Hepatocyte (in vitro differentiated cells): ENCODE results near the gene LSM12. TPM values are rescaled to one million over a fixed set of nuclear protein-coding genes. Genes with fewer than 3 reads are reported as not detected.

ENCODE experiments used
- DNase-seq: peaks from one replicate; pipeline ENCODE4 v3.0.0-alpha.2; 2016; ENCODE audit warnings: low spot score
- H2AFZ ChIP-seq: fragments of 200-600 bp; sonication (generic); 2 replicates; pipeline ENCODE4 v1.6.0; 2016; ENCODE audit warnings: antibody characterized with exemption, mild to moderate bottlenecking
- H3K27ac ChIP-seq: fragments of 200-600 bp; sonication (generic); 2 replicates; pipeline ENCODE4 v1.5.1; 2016; ENCODE audit warnings: mild to moderate bottlenecking
- H3K27me3 ChIP-seq: fragments of 200-600 bp; sonication (generic); 2 replicates; pipeline ENCODE4 v1.6.1; 2016
- H3K36me3 ChIP-seq: fragments of 200-600 bp; sonication (generic); replicated peaks from 2 replicates; pipeline ENCODE4 v1.5.1; 2016; ENCODE audit warnings: low read depth; ENCODE audit not compliant: insufficient read depth
- H3K4me1 ChIP-seq: fragments of 200-600 bp; sonication (generic); 2 replicates; pipeline ENCODE4 v1.5.1; 2016; ENCODE audit warnings: mild to moderate bottlenecking, moderate library complexity; ENCODE audit not compliant: insufficient read depth
- H3K4me2 ChIP-seq: fragments of 200-600 bp; sonication (generic); 2 replicates; pipeline ENCODE4 v1.6.0; 2016
- H3K4me3 ChIP-seq: fragments of 200-600 bp; sonication (generic); 2 replicates; pipeline ENCODE4 v1.5.1; 2016; ENCODE audit warnings: mild to moderate bottlenecking
- H3K79me2 ChIP-seq: fragments of 200-600 bp; sonication (generic); 2 replicates; pipeline ENCODE4 v1.6.0; 2017; ENCODE audit warnings: mild to moderate bottlenecking
- H3K9me2 ChIP-seq: fragments of 200-600 bp; sonication (generic); replicated peaks from 2 replicates; pipeline ENCODE4 v1.6.0; 2017; ENCODE audit warnings: mild to moderate bottlenecking; ENCODE audit not compliant: insufficient read depth
- H3K9me3 ChIP-seq: fragments of 200-600 bp; sonication (generic); 2 replicates; pipeline ENCODE4 v1.5.1; 2016; ENCODE audit warnings: low read depth, mild to moderate bottlenecking
- H4K20me1 ChIP-seq: fragments of 200-600 bp; sonication (generic); 2 replicates; pipeline ENCODE4 v1.6.0; 2016; ENCODE audit warnings: mild to moderate bottlenecking; ENCODE audit not compliant: insufficient read depth, poor library complexity, severe bottlenecking
- EZH2 ChIP-seq: fragments of 200-600 bp; sonication (generic); IDR thresholded peaks from 2 replicates; pipeline ENCODE4 v1.6.1; 2016; ENCODE audit warnings: antibody characterized with exemption, mild to moderate bottlenecking, borderline replicate concordance
- EZH2phosphoT487 ChIP-seq: fragments of 200-600 bp; sonication (generic); IDR thresholded peaks from one replicate; pipeline ENCODE4 v1.6.1; 2018; ENCODE audit warnings: antibody characterized with exemption, mild to moderate bottlenecking, low read depth, moderate library complexity; ENCODE audit not compliant: unreplicated experiment, severe bottlenecking
- WGBS: methylation state at CpG from one replicate; pipeline ENCODE4 v1.1.6; 2016; ENCODE audit warnings: low lambda C conversion rate; ENCODE audit errors: missing lambda C conversion rate; 5-methylcytosine and 5-hydroxymethylcytosine counted together
- polyA plus RNA-seq: library from polyadenylated mRNA; unstranded; fragments of >200 nt; fragmentation: Nextera tagmentation; extraction: Ambion mirVana; gene quantifications from 2 replicates; pipeline ENCODE4 v1.2.1, GENCODE V29; 2016
- total RNA-seq: library from RNA; depleted of rRNA; stranded (reverse); fragments of >200 nt; gene quantifications from 2 replicates; pipeline ENCODE4 v1.2.3, GENCODE V29; 2014
- TF ChIP-seq, protein P1 (sequence below): fragments of 200-600 bp; sonication (generic); IDR thresholded peaks from 2 replicates; pipeline ENCODE4 v1.5.1; 2016; ENCODE audit warnings: antibody characterized with exemption, mild to moderate bottlenecking; ENCODE audit not compliant: poor library complexity

The LSM12 gene
- total and polyA plus RNA-seq, 2 experiments from 2014 or later: 40.4 to 44.5 TPM

DNA sequence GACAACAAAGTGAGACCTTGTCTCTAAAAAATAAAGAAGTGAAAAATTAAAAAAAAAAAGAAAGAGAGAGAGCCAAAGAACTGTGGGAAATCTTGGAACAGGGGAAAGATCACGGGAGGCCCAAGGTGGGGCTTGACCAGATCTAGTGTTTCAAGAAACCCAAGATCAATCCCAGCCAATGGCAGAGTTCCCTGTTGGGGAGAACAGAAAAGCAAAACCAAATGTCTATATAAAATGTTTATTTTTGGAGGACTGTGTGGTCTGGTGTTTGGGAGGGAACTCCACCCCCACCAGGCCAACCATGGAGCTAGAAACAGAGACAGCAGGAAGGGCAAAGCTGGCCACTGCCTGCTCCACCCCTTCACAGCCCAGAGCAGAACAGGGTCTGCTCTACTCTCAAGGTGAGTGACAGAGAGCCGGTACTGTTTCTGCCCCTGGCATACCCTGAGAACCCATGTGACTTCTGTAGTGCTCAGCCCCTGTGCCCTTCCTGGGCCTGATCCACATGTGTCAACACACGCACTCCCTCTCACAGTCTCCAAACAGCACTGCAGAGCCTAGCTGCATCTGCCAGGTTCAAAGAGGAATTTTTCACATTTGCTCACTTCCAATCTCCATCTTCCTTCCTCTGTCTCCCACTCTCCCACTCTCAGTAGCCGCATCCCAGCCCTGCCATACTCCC is 55.4 kb downstream of the LSM12 start:
- Histone ChIP-seq H3K27me3 (peaks cover 2% of the 10 kb centered on the region), H3K9me3 (no peaks in the 10 kb centered on the region), H2AFZ (no peak overlapping the region), H3K4me2 (no peak overlapping the region), H3K36me3 (no peaks in the 10 kb centered on the region), H3K79me2 (peaks cover 6% of the 10 kb centered on the region), H3K4me1 (peaks cover 11% of the 10 kb centered on the region), H3K4me3 (no peak overlapping the region), H3K27ac (peak overlapping the region; percentile 33), H4K20me1 (no peaks in the 10 kb centered on the region), H3K9me2 (no peaks in the 10 kb centered on the region)
- TF ChIP-seq EZH2 (no peak), EZH2phosphoT487 (no peak)
- TF ChIP-seq, protein P1, sequence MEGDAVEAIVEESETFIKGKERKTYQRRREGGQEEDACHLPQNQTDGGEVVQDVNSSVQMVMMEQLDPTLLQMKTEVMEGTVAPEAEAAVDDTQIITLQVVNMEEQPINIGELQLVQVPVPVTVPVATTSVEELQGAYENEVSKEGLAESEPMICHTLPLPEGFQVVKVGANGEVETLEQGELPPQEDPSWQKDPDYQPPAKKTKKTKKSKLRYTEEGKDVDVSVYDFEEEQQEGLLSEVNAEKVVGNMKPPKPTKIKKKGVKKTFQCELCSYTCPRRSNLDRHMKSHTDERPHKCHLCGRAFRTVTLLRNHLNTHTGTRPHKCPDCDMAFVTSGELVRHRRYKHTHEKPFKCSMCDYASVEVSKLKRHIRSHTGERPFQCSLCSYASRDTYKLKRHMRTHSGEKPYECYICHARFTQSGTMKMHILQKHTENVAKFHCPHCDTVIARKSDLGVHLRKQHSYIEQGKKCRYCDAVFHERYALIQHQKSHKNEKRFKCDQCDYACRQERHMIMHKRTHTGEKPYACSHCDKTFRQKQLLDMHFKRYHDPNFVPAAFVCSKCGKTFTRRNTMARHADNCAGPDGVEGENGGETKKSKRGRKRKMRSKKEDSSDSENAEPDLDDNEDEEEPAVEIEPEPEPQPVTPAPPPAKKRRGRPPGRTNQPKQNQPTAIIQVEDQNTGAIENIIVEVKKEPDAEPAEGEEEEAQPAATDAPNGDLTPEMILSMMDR: no peak
- 58% methylated on average over 4 of the region's 4 CpGs for WGBS
- no peak for DNase-seq

GRCh38 chr17:44008205-44008909 is 58.1 kb downstream of the LSM12 start:
- Histone ChIP-seq H3K9me2 (no peaks in the 10 kb centered on the region), H4K20me1 (no peaks in the 10 kb centered on the region), H2AFZ (no peak overlapping the region), H3K27ac (no peak overlapping the region), H3K4me2 (peak overlapping the region; percentile 94), H3K9me3 (no peaks in the 10 kb centered on the region), H3K4me1 (peaks cover 21% of the 10 kb centered on the region), H3K27me3 (peaks cover 28% of the 10 kb centered on the region), H3K79me2 (peaks cover under 1% of the 10 kb centered on the region), H3K4me3 (no peak overlapping the region), H3K36me3 (no peaks in the 10 kb centered on the region)
- DNase-seq: no peak
- TF ChIP-seq, protein P1: no peak
- TF ChIP-seq EZH2: no peak
- WGBS: 79% methylated on average over 6 of the region's 6 CpGs

DNA sequence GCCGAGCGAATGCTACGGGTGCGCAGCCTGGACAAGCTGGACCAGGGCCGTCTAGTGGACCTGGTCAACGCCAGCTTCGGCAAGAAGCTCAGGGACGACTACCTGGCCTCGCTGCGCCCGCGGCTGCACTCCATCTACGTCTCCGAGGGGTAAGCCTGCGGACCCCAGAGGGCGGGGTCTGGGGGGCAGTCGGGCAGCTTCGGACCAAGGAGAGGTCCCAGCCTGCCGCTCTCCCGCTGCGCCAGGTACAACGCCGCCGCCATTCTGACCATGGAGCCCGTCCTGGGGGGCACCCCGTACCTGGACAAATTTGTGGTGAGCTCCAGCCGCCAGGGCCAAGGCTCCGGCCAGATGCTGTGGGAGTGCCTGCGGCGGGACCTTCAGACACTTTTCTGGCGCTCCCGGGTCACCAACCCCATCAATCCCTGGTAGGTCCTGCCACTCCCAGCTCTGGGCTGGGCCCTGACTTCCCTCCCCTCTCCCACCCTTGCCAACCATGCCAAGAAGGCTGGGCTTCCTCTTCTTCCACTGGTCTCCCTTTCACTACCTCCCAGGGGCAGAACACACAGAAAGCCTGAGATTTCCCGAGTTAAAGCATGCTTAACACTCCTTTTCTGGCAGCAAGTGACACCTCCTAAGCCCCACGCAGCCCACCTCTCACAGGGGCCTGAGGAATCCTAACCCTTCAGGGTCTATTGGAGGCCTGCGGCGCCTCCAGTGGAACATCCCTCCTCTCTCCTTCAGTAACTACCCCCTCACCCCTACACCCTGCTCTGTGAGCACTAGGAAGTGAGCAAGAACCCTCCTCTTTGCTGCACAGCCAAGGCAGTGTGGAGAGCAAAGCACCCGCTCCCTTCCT is 58.9 kb downstream of the LSM12 start:
- Histone ChIP-seq H3K27ac (peak overlapping the region; percentile 49), H3K79me2 (no peaks in the 10 kb centered on the region), H3K9me2 (no peaks in the 10 kb centered on the region), H3K36me3 (no peaks in the 10 kb centered on the region), H3K4me1 (peaks cover 21% of the 10 kb centered on the region), H3K4me3 (peak overlapping the region; percentile 50), H4K20me1 (no peaks in the 10 kb centered on the region), H3K4me2 (peak overlapping the region; percentile 94), H3K9me3 (no peaks in the 10 kb centered on the region), H2AFZ (peak overlapping the region; percentile 51), H3K27me3 (peaks cover 36% of the 10 kb centered on the region)
- WGBS: 15% methylated on average over 31 of the region's 37 CpGs
- no peak for DNase-seq
- no peak for TF ChIP-seq EZH2
- TF ChIP-seq, protein P1: no peak
- no peak for TF ChIP-seq EZH2phosphoT487
